Skin of body (tissue), 2 donors: ENCODE data around the gene C7orf57. TPM values are rescaled to one million over a fixed set of nuclear protein-coding genes. Genes with fewer than 3 reads are reported as not detected.
"Not testable (repeated sequence)": the region's sequence is repeated elsewhere in the genome, so short reads cannot be mapped to it uniquely, and the experiment has no call there.

ENCODE experiments used
- DNase-seq: peaks from one replicate; lab custom pipeline; 2025; lab: John Stamatoyannopoulos, UW
- total RNA-seq: library from RNA; depleted of rRNA; stranded (reverse); fragments of >200 nt; gene quantifications from one replicate; pipeline ENCODE4 v1.2.3, GENCODE V29; 2014

The C7orf57 gene
- total RNA-seq = 0.10 TPM

- DNase-seq = peak; percentile 49
Observed at GRCh38 chr7:48035301-48035966, at the start of gene C7orf57. Gene C7orf57, plus strand, starts transcription at chr7:48035543. Its CDS starts 766 bp downstream, at chr7:48036309.

- no peak for DNase-seq
Observed at GRCh38 chr7:47988496-47989386, 46.6 kb upstream of the C7orf57 start.

GRCh38 chr7:47989607-47990400 is 45.5 kb upstream of the C7orf57 start:
- DNase-seq = not testable (repeated sequence)

- no peak for DNase-seq
Observed at GRCh38 chr7:47990592-47990991, 44.8 kb upstream of the C7orf57 start.

- no peak for DNase-seq
Observed at GRCh38 chr7:47991270-47991669, 44.1 kb upstream of the C7orf57 start.

GRCh38 chr7:47991741-47992311 is 43.5 kb upstream of the C7orf57 start:
- peak; percentile 50 for DNase-seq

GRCh38 chr7:47992446-47992845 is 42.9 kb upstream of the C7orf57 start:
- DNase-seq = no peak

GRCh38 chr7:47999413-47999812 is 35.9 kb upstream of the C7orf57 start:
- DNase-seq = no peak

- DNase-seq = not testable (repeated sequence)
Observed at GRCh38 chr7:48000164-48000563, 35.2 kb upstream of the C7orf57 start.

GRCh38 chr7:48004032-48004431 is 31.3 kb upstream of the C7orf57 start:
- peak; percentile 7 for DNase-seq

- no peak for DNase-seq
Observed at GRCh38 chr7:48004638-48005037, 30.7 kb upstream of the C7orf57 start.

- no peak for DNase-seq
Observed at GRCh38 chr7:48006866-48007265, 28.5 kb upstream of the C7orf57 start.

- DNase-seq = no peak
Observed at GRCh38 chr7:48009257-48009656, 26.1 kb upstream of the C7orf57 start.

GRCh38 chr7:48009954-48010353 is 25.4 kb upstream of the C7orf57 start:
- no peak for DNase-seq

- DNase-seq = no peak
Observed at GRCh38 chr7:48011323-48011722, 24.0 kb upstream of the C7orf57 start.

- no peak for DNase-seq
Observed at GRCh38 chr7:48011951-48012350, 23.4 kb upstream of the C7orf57 start.

- DNase-seq = no peak
Observed at GRCh38 chr7:48016641-48017040, 18.7 kb upstream of the C7orf57 start.

GRCh38 chr7:48017674-48018073 is 17.7 kb upstream of the C7orf57 start:
- no peak for DNase-seq

- DNase-seq = no peak
Observed at GRCh38 chr7:48025624-48026023, 9.7 kb upstream of the C7orf57 start.

- DNase-seq = no peak
Observed at GRCh38 chr7:48028938-48029337, 6.4 kb upstream of the C7orf57 start, which contains the start of gene SUN3. Gene SUN3, minus strand, starts transcription at chr7:48029107. Its CDS starts 169 bp downstream, at chr7:48028938.

GRCh38 chr7:48031111-48031510 is 4.2 kb upstream of the C7orf57 start:
- DNase-seq = no peak
